ENCODE data around the gene ADK.

ADK gene

GRCh38 chr10:74750848-74751274 lies 599.8 kb downstream of the ADK start:
- FAIRE-seq = no peak
- no peak for TF ChIP-seq POLR2A (IDR thresholded peaks at IDR 0.05; ENCODE audit: low read depth, low read length)
- DNase-seq (ENCODE audit: insufficient read length, low spot score) = no peak

GRCh38 chr10:74752371-74753040 lies 601.5 kb downstream of the ADK start:
- DNase-seq (ENCODE audit: insufficient read length, low spot score) = no peak
- no peak for FAIRE-seq
- TF ChIP-seq POLR2A (IDR thresholded peaks at IDR 0.05; ENCODE audit: low read depth, low read length) = no peak

DNA sequence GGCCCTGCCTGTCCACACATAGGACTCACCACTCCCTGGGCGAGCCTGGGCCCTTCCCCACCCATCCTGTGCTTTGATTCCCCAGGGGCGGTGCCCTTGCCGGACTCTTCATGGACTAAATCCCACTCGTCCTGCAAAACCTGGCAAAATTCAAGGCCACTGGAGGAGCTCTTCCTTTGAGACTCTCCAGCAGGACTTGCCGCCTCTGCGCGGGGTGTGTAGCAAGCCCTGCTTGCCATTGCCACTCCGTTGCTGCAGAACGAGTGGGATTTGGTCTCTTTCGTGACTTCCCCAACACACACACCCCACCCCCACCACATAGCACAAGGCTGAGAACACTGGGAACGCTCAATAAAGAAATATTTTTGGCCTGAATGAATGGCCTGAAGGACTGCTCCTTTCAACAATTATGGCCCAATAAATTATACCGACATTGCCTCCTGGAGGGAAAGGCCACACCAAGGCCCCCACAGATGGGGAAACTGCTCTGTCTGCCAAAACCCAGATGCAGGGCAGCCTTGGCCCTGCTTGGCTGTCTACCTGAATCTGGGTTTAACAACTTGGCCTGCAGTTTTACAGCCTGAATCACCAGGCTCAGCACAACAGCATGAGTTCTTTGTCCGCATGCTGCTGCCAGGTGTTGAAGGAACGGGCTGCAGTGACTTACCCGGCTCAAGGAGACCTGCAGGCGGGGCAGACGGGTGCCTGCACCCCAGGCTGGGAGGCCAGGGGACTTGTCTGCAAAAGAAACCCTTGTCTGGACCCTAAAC lies 602.6 kb downstream of the ADK start:
- FAIRE-seq (peak; percentile 74), DNase-seq (ENCODE audit: insufficient read length, low spot score) (peak; percentile 48)
- TF ChIP-seq POLR2A (IDR thresholded peaks at IDR 0.05; ENCODE audit: low read depth, low read length) = no peak

DNA sequence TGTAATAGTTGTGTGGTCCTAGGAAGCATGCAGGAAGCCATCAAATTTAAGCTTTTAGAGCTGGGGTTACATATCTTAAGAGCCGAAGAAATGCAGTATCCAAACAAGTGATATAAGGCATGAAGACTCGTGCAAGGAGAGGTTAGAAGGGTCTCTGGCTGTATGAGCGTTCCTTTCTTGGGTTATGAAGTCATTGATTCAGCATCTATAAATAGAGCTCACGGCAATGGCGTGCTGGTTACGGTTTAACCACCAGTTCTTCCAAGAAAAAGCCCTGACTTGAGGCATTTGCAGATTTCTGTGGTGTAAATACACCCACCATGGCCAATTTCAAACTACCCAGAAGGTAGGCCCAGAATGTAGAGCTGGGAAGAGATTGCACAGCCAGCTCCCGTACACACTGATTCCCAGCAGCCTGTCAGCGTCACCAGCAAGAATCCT lies 603.4 kb downstream of the ADK start:
- no peak for DNase-seq (ENCODE audit: insufficient read length, low spot score)
- FAIRE-seq = no peak
- TF ChIP-seq POLR2A (IDR thresholded peaks at IDR 0.05; ENCODE audit: low read depth, low read length) = no peak

GRCh38 chr10:74755273-74755672 lies 604.3 kb downstream of the ADK start:
- no peak for DNase-seq (ENCODE audit: insufficient read length, low spot score)
- no peak for FAIRE-seq
- no peak for TF ChIP-seq POLR2A (IDR thresholded peaks at IDR 0.05; ENCODE audit: low read depth, low read length)

Measured in H54 (cell line).